K562 (cell line): Measurements from ENCODE around the gene C1QBP. TPM values are rescaled to one million over a fixed set of nuclear protein-coding genes. Genes with fewer than 3 reads are reported as not detected.

Experiments
- CBX3 ChIP-seq, 2 experiments: IDR thresholded peaks; 1 replicate in 1 of 2; 2 replicates in 1 of 2; pipeline ENCODE4 v1.6.1; 2012; ENCODE audit warnings: inconsistent platforms in 2 of 2, low read length in 2 of 2, borderline replicate concordance in 1 of 2, control low read depth in 1 of 2
- CHCHD3 ChIP-seq: fragments of 250-450 bp; sonication (Bioruptor Pico); IDR thresholded peaks from 2 replicates; pipeline ENCODE4 v2.1.2; 2022; ENCODE audit warnings: mild to moderate bottlenecking
- FOXA3 ChIP-seq, 2 experiments: fragments of 450-650 bp in 1 of 2; sonication (generic) in 1 of 2; formaldehyde crosslinking; IDR thresholded peaks in 1 of 2; conservative IDR thresholded peaks in 1 of 2; 2 replicates each; pipeline versions ENCODE4 v1.4.0 to v1.8.0; 2020 to 2022; ENCODE audit warnings: mild to moderate bottlenecking in 2 of 2, missing genetic modification reagents in 1 of 2
- HMG20B ChIP-seq: fragments of 250-450 bp; sonication (Bioruptor Pico); IDR thresholded peaks from 2 replicates; pipeline ENCODE4 v1.5.0; 2021; ENCODE audit warnings: mild to moderate bottlenecking
- HSF4 ChIP-seq: fragments of 250-450 bp; sonication (Bioruptor Pico); IDR thresholded peaks from 2 replicates; pipeline ENCODE4 v2.1.2; 2022; ENCODE audit warnings: mild to moderate bottlenecking, moderate library complexity, borderline replicate concordance
- MCM2 ChIP-seq: fragments of 450-650 bp; IDR thresholded peaks from 2 replicates; pipeline ENCODE4 v1.6.1; 2017; ENCODE audit warnings: low read depth, mild to moderate bottlenecking
- MXI1 ChIP-seq: IDR thresholded peaks from 2 replicates; pipeline ENCODE4 v1.6.1; 2011; ENCODE audit warnings: low read depth, mild to moderate bottlenecking, improper control_type of control experiment, low read length
- NR1H2 ChIP-seq: sonication (generic); formaldehyde crosslinking; IDR thresholded peaks from 2 replicates; pipeline ENCODE4 v1.4.0; 2020; ENCODE audit warnings: mild to moderate bottlenecking, missing genetic modification reagents
- POLR2A ChIP-seq: fragments of 450-650 bp; conservative IDR thresholded peaks from 2 replicates; pipeline ENCODE4 v1.6.1; 2016
- PYGO2 ChIP-seq: fragments of 450-650 bp; IDR thresholded peaks from 2 replicates; pipeline ENCODE4 v1.6.1; 2016; ENCODE audit warnings: mild to moderate bottlenecking, missing genetic modification characterization, moderate library complexity, missing compliant biosample characterization
- RBM22 ChIP-seq: fragments of 200-400 bp; formaldehyde crosslinking; IDR thresholded peaks from 2 replicates; pipeline ENCODE4 v1.6.1; 2018; ENCODE audit warnings: low read length, low read depth; ENCODE audit not compliant: poor library complexity, severe bottlenecking
- RNF2 ChIP-seq: sonication (generic); IDR thresholded peaks from 2 replicates; pipeline ENCODE4 v1.6.1; 2016
- TCF7 ChIP-seq: sonication (generic); IDR thresholded peaks from 2 replicates; pipeline ENCODE4 v1.6.1; 2016; ENCODE audit warnings: antibody characterized with exemption, borderline replicate concordance
- TCF7L2 ChIP-seq: fragments of 150-350 bp; IDR thresholded peaks from 2 replicates; pipeline ENCODE4 v1.6.1; 2016; ENCODE audit warnings: low read depth, mild to moderate bottlenecking, low read length, moderate library complexity
- ZNF12 ChIP-seq: sonication (generic); formaldehyde crosslinking; IDR thresholded peaks from 2 replicates; pipeline ENCODE4 v1.4.0; 2020; ENCODE audit warnings: mild to moderate bottlenecking, missing genetic modification reagents
- ZNF668 ChIP-seq: fragments of 250-450 bp; sonication (Bioruptor Pico); IDR thresholded peaks from 2 replicates; pipeline ENCODE4 v1.8.0; 2022; ENCODE audit warnings: mild to moderate bottlenecking, inconsistent platforms
- ZNF778 ChIP-seq: fragments of 450-650 bp; formaldehyde crosslinking; IDR thresholded peaks from 2 replicates; pipeline ENCODE4 v1.4.0; 2020; ENCODE audit warnings: mild to moderate bottlenecking, moderate library complexity
- polyA plus RNA-seq, 8 experiments: library from polyadenylated mRNA; depleted of rRNA in 4 of 8; stranded (reverse) in 5 of 8; unstranded in 3 of 8; fragments of >200 nt; fragmentation: Nextera tagmentation in 2 of 8; fragmentation: Illumina TruSeq in 1 of 8; extraction: Ambion mirVana in 2 of 8; extraction: Trizol in 1 of 8; gene quantifications; 2 replicates each; pipeline versions ENCODE4 v1.2.1 to v1.2.3, GENCODE V29; 2011 to 2014; ENCODE audit warnings: inconsistent platforms in 1 of 8, missing spikeins in 1 of 8
- total RNA-seq, 7 experiments: library from RNA; depleted of rRNA in 6 of 7; stranded (reverse); fragments of >200 nt in 6 of 7; fragmentation: Illumina TruSeq in 2 of 7; extraction: Trizol in 2 of 7; gene quantifications; 2 replicates each; pipeline versions ENCODE4 v1.2.1 to v1.2.3, GENCODE V29; 2011 to 2021; ENCODE audit warnings: low replicate concordance in 1 of 7
- TF ChIP-seq, protein P1 (sequence below): IDR thresholded peaks from 3 replicates; pipeline ENCODE4 v1.6.1; 2011; ENCODE audit warnings: borderline replicate concordance, mild to moderate bottlenecking; ENCODE audit not compliant: insufficient read length, insufficient read depth
- TF ChIP-seq, protein P2 (sequence below): fragments of 450-650 bp; IDR thresholded peaks from 2 replicates; pipeline ENCODE4 v1.6.1; 2016; ENCODE audit warnings: mild to moderate bottlenecking
- TF ChIP-seq, protein P3 (sequence below): sonication (generic); formaldehyde crosslinking; IDR thresholded peaks from 2 replicates; pipeline ENCODE4 v1.9.0; 2022; ENCODE audit warnings: mild to moderate bottlenecking, missing genetic modification reagents
- TF ChIP-seq, protein P4 (sequence below): fragments of 250-450 bp; sonication (Bioruptor Pico); IDR thresholded peaks from 2 replicates; pipeline ENCODE4 v1.4.0; 2020; ENCODE audit warnings: mild to moderate bottlenecking, moderate library complexity, borderline replicate concordance
- TF ChIP-seq, protein P5 (sequence below): fragments of 250-450 bp; sonication (Bioruptor Pico); IDR thresholded peaks from 2 replicates; pipeline ENCODE4 v1.8.0; 2021; ENCODE audit warnings: moderate library complexity, mild to moderate bottlenecking, inconsistent platforms

The C1QBP gene
- total and polyA plus RNA-seq, 9 of the 15 experiments (the other 6 are each of a cell fraction or from before 2014, with no cell fraction given), result 90.7 to 665 (median 414) TPM

DNA sequence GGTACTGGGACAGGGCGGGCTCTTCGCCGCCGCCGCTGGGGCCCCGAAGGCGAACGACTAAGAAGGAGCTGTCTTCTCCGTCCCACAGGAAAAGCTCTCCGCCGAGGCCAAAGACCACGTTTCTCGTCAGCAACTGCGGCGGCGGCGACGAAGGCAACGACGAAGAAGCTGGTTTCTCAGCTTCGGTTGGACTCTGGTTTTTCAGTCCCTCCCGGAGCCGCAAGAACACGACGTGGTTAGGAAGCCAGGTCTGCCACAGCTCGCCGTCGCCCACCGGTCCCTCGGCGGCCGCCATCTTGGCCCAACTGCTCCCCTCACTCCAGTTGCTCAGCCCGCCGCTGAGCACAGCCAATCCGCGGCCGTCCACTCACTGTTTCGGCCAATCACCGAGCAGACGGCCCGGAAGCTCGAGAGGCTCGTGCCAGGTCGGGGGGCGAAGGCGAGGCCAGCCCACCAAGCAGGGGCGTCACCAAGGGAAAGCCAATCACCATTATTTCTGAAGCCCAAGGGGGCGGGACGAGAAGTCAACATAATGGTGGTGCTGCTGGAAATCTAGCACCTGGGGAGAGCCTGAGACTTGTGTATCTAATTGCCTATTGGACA is 19.5 kb downstream of the C1QBP start, which contains the start of gene NUP88 (continued):
- TF ChIP-seq HMG20B (CRISPR knock-in tag), result no peak
- TF ChIP-seq MCM2, result no peak
- no peak for TF ChIP-seq FOXA3 (CRISPR knock-in tag; conservative IDR thresholded peaks at IDR 0.05 in 1 of 2, IDR thresholded peaks at IDR 0.05 in 1 of 2)
- TF ChIP-seq, protein P1, sequence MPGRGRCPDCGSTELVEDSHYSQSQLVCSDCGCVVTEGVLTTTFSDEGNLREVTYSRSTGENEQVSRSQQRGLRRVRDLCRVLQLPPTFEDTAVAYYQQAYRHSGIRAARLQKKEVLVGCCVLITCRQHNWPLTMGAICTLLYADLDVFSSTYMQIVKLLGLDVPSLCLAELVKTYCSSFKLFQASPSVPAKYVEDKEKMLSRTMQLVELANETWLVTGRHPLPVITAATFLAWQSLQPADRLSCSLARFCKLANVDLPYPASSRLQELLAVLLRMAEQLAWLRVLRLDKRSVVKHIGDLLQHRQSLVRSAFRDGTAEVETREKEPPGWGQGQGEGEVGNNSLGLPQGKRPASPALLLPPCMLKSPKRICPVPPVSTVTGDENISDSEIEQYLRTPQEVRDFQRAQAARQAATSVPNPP, result no peak
- no peak for TF ChIP-seq CHCHD3
- TF ChIP-seq HSF4 (CRISPR knock-in tag), result no peak
- TF ChIP-seq MXI1, result no peak
- TF ChIP-seq TCF7, result no peak
- peak; percentile 90 for TF ChIP-seq POLR2A
- TF ChIP-seq CBX3 (IDR thresholded peaks at IDR 0.05; ENCODE audit: borderline replicate concordance in 1 of 2, low read length in 2 of 2), result no peak
- TF ChIP-seq, protein P2, sequence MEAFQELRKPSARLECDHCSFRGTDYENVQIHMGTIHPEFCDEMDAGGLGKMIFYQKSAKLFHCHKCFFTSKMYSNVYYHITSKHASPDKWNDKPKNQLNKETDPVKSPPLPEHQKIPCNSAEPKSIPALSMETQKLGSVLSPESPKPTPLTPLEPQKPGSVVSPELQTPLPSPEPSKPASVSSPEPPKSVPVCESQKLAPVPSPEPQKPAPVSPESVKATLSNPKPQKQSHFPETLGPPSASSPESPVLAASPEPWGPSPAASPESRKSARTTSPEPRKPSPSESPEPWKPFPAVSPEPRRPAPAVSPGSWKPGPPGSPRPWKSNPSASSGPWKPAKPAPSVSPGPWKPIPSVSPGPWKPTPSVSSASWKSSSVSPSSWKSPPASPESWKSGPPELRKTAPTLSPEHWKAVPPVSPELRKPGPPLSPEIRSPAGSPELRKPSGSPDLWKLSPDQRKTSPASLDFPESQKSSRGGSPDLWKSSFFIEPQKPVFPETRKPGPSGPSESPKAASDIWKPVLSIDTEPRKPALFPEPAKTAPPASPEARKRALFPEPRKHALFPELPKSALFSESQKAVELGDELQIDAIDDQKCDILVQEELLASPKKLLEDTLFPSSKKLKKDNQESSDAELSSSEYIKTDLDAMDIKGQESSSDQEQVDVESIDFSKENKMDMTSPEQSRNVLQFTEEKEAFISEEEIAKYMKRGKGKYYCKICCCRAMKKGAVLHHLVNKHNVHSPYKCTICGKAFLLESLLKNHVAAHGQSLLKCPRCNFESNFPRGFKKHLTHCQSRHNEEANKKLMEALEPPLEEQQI, result no peak
- no peak for TF ChIP-seq ZNF668 (CRISPR knock-in tag)
- TF ChIP-seq TCF7L2, result no peak
- no peak for TF ChIP-seq ZNF12 (CRISPR knock-in tag)
- TF ChIP-seq, protein P3, sequence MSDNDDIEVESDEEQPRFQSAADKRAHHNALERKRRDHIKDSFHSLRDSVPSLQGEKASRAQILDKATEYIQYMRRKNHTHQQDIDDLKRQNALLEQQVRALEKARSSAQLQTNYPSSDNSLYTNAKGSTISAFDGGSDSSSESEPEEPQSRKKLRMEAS, result no peak
- no peak for TF ChIP-seq ZNF778
- TF ChIP-seq NR1H2 (CRISPR knock-in tag), result no peak
- TF ChIP-seq PYGO2 (tag), result no peak
- TF ChIP-seq, protein P4, sequence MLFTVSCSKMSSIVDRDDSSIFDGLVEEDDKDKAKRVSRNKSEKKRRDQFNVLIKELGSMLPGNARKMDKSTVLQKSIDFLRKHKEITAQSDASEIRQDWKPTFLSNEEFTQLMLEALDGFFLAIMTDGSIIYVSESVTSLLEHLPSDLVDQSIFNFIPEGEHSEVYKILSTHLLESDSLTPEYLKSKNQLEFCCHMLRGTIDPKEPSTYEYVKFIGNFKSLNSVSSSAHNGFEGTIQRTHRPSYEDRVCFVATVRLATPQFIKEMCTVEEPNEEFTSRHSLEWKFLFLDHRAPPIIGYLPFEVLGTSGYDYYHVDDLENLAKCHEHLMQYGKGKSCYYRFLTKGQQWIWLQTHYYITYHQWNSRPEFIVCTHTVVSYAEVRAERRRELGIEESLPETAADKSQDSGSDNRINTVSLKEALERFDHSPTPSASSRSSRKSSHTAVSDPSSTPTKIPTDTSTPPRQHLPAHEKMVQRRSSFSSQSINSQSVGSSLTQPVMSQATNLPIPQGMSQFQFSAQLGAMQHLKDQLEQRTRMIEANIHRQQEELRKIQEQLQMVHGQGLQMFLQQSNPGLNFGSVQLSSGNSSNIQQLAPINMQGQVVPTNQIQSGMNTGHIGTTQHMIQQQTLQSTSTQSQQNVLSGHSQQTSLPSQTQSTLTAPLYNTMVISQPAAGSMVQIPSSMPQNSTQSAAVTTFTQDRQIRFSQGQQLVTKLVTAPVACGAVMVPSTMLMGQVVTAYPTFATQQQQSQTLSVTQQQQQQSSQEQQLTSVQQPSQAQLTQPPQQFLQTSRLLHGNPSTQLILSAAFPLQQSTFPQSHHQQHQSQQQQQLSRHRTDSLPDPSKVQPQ (CRISPR knock-in tag), result no peak
- TF ChIP-seq, protein P5, sequence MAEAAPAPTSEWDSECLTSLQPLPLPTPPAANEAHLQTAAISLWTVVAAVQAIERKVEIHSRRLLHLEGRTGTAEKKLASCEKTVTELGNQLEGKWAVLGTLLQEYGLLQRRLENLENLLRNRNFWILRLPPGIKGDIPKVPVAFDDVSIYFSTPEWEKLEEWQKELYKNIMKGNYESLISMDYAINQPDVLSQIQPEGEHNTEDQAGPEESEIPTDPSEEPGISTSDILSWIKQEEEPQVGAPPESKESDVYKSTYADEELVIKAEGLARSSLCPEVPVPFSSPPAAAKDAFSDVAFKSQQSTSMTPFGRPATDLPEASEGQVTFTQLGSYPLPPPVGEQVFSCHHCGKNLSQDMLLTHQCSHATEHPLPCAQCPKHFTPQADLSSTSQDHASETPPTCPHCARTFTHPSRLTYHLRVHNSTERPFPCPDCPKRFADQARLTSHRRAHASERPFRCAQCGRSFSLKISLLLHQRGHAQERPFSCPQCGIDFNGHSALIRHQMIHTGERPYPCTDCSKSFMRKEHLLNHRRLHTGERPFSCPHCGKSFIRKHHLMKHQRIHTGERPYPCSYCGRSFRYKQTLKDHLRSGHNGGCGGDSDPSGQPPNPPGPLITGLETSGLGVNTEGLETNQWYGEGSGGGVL (CRISPR knock-in tag), result no peak
- TF ChIP-seq RBM22, result no peak
- TF ChIP-seq RNF2, result no peak
